K562 (cell line): ENCODE measurements around the gene GPRIN2. TPM values are rescaled to one million over a fixed set of nuclear protein-coding genes. Genes with fewer than 3 reads are reported as not detected.
"Not testable (repeated sequence)": the region's sequence is repeated elsewhere in the genome, so short reads cannot be mapped to it uniquely, and the experiment has no call there.

Source experiments
- ATAC-seq: fragments of 200-7000 bp; cut with Tn5 transposase; 3 replicates; pipeline ENCODE4 v1.9.1; 2020; ENCODE audit warnings: moderate library complexity
- BruUV-seq: library from RNA; stranded (reverse); fragments of 400-500 nt; replicated peaks from 2 replicates; lab custom pipeline; 2021; lab: Mats Ljungman, UMichigan
- CTCF ChIA-PET: fragments of 300-600 bp; formaldehyde crosslinking; extraction: SDS; loops from one replicate; lab custom pipeline; 2021; ENCODE audit warnings: low intra/inter-chr PET ratio; lab: Yijun Ruan, JAX
- POLR2A ChIA-PET: fragments of 300-600, 350-650 bp; sonication (Branson Sonifier 250); formaldehyde crosslinking; extraction: SDS; loops from one replicate; lab custom pipeline; 2021; ENCODE audit warnings: antibody characterized with exemption, inconsistent platforms; lab: Yijun Ruan, JAX
- DNase-seq, 4 experiments: peaks; one replicate each; pipeline versions ENCODE4 v3.0.0 to v3.0.0-alpha.2; 2011 to 2018; ENCODE audit warnings: low spot score in 3 of 4, mixed read lengths in 3 of 4; ENCODE audit errors: extremely low read depth in 1 of 4
- FAIRE-seq: peaks from 2 replicates; lab custom pipeline; 2011; peaks lifted over from hg19 to GRCh38; lab: Jason Lieb, UNC
- H2AFZ ChIP-seq: 2 replicates; pipeline ENCODE4 v1.6.0; 2011; ENCODE audit warnings: low read depth, low read length, control low read depth, inconsistent platforms
- H3K27ac ChIP-seq: fragments of 200-600 bp; 3 replicates; pipeline ENCODE4 v1.8.0; 2011; ENCODE audit warnings: low read depth, mild to moderate bottlenecking, control low read depth, inconsistent platforms, low read length, moderate library complexity, mixed read lengths; ENCODE audit errors: extremely low read depth
- H3K27me3 ChIP-seq, 2 experiments: fragments of 300-600 bp in 1 of 2; 2 replicates in 1 of 2; 3 replicates in 1 of 2; pipeline versions ENCODE4 v1.6.0 to v1.8.0; 2011; ENCODE audit warnings: inconsistent platforms in 2 of 2, low read length in 2 of 2, mild to moderate bottlenecking in 1 of 2, mixed read lengths in 1 of 2, moderate library complexity in 1 of 2; ENCODE audit not compliant: control insufficient read depth in 2 of 2, insufficient read depth in 2 of 2
- H3K36me3 ChIP-seq: fragments of 300-600 bp; 3 replicates; pipeline ENCODE4 v1.8.0; 2011; ENCODE audit warnings: mild to moderate bottlenecking, low read length, inconsistent platforms; ENCODE audit not compliant: control insufficient read depth, insufficient read depth
- H3K4me1 ChIP-seq, 2 experiments: fragments of 200-600 bp in 1 of 2; replicated peaks in 1 of 2; 2 replicates in 1 of 2; 3 replicates in 1 of 2; pipeline versions ENCODE4 v1.5.1 to v1.8.0; 2011; ENCODE audit warnings: inconsistent platforms in 2 of 2, low read length in 2 of 2, mild to moderate bottlenecking in 1 of 2, mixed read lengths in 1 of 2, moderate library complexity in 1 of 2; ENCODE audit not compliant: control insufficient read depth in 2 of 2, insufficient read depth in 2 of 2
- H3K4me2 ChIP-seq: 2 replicates; pipeline ENCODE4 v1.6.1; 2011; ENCODE audit warnings: low read length, control low read depth, inconsistent platforms, mixed read lengths; ENCODE audit not compliant: insufficient read depth
- H3K4me3 ChIP-seq: fragments of 200-600 bp; sonication (generic), shearing (Covaris generic); 2 replicates; pipeline ENCODE4 v1.5.1; 2016; ENCODE audit warnings: control low read depth, inconsistent platforms
- H3K79me2 ChIP-seq: fragments of 200-600 bp; 3 replicates; pipeline ENCODE4 v1.8.0; 2011; ENCODE audit warnings: low read length, inconsistent platforms; ENCODE audit not compliant: control insufficient read depth, insufficient read depth
- H3K9ac ChIP-seq, 2 experiments: 2 replicates each; pipeline versions ENCODE4 v1.6.0 to v1.6.1; 2011; ENCODE audit warnings: low read depth in 2 of 2, low read length in 2 of 2, control low read depth in 1 of 2, inconsistent platforms in 1 of 2, mild to moderate bottlenecking in 1 of 2, mixed read lengths in 1 of 2; ENCODE audit not compliant: insufficient read depth in 1 of 2
- H3K9me1 ChIP-seq: one replicate; pipeline ENCODE4 v1.6.0; 2011; ENCODE audit warnings: inconsistent platforms, mild to moderate bottlenecking, low read length, moderate library complexity; ENCODE audit not compliant: control insufficient read depth, insufficient read depth
- H3K9me3 ChIP-seq: replicated peaks from 2 replicates; pipeline ENCODE4 v1.5.1; 2011; ENCODE audit warnings: low read depth, low read length, inconsistent platforms; ENCODE audit not compliant: control insufficient read depth, insufficient read depth
- H4K20me1 ChIP-seq: replicated peaks from 2 replicates; pipeline ENCODE4 v1.6.1; 2011; ENCODE audit warnings: low read length, inconsistent platforms, mixed read lengths; ENCODE audit not compliant: control insufficient read depth, insufficient read depth
- WGBS: fragments of 100-300 bp; shearing (Covaris generic); methylation state at CpG from one replicate; pipeline ENCODE4 v1.1.6; 2016; ENCODE audit warnings: low coverage, mixed read lengths; ENCODE audit not compliant: insufficient coverage; ENCODE audit errors: missing lambda C conversion rate; 5-methylcytosine and 5-hydroxymethylcytosine counted together
- in situ Hi-C: fragments of 300-500 bp; cut with MboI; formaldehyde crosslinking; loops from 4 replicates; pipeline ENCODE4 v1.15.0; 2018; ENCODE audit warnings: inconsistent platforms, mixed read lengths
- intact Hi-C: fragments of 100-400 bp; cut with micrococcal nuclease; formaldehyde crosslinking; loops from 2 replicates; pipeline ENCODE4 v1.14.2; 2022
- polyA plus RNA-seq, 8 experiments: library from polyadenylated mRNA; depleted of rRNA in 4 of 8; stranded (reverse) in 5 of 8; unstranded in 3 of 8; fragments of >200 nt; fragmentation: Nextera tagmentation in 2 of 8; fragmentation: Illumina TruSeq in 1 of 8; extraction: Ambion mirVana in 2 of 8; extraction: Trizol in 1 of 8; gene quantifications; 2 replicates each; pipeline versions ENCODE4 v1.2.1 to v1.2.3, GENCODE V29; 2011 to 2014; ENCODE audit warnings: inconsistent platforms in 1 of 8, missing spikeins in 1 of 8
- total RNA-seq, 7 experiments: library from RNA; depleted of rRNA in 6 of 7; stranded (reverse); fragments of >200 nt in 6 of 7; fragmentation: Illumina TruSeq in 2 of 7; extraction: Trizol in 2 of 7; gene quantifications; 2 replicates each; pipeline versions ENCODE4 v1.2.1 to v1.2.3, GENCODE V29; 2011 to 2021; ENCODE audit warnings: low replicate concordance in 1 of 7

The GPRIN2 gene
- total and polyA plus RNA-seq, 9 of the 15 experiments (the other 6 are each of a cell fraction or from before 2014, with no cell fraction given), result not detected

DNA sequence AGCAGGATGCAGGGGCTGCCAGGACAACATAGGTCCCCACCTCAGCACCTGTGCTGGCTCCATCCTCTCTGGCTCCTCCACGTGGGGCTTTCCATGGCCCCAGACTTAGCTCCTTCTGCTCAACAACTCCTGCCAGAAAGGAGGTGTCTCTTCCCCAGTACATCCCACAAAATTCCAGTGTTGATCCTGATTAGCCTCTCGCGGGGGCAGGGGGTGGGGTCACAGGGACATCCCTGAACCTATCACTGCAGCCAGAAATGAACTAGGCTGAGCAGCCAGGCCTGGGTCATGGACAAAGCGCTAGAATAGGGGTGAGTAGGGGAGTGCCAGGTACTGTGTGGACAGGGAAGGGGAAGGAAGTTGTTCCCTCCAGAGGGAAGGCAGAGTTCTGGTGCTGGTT, 17.4 kb upstream of the GPRIN2 start:
- H3K36me3 ChIP-seq, H3K27ac ChIP-seq, H3K9ac ChIP-seq, intact Hi-C loops, H3K79me2 ChIP-seq, DNase-seq, H3K9me1 ChIP-seq, H2AFZ ChIP-seq, H4K20me1 ChIP-seq, H3K4me1 ChIP-seq, H3K4me2 ChIP-seq, in situ Hi-C loops, ATAC-seq, H3K4me3 ChIP-seq, FAIRE-seq, POLR2A ChIA-PET, H3K27me3 ChIP-seq, H3K9me3 ChIP-seq, CTCF ChIA-PET, BruUV-seq: not testable (repeated sequence)
- 0% methylated on average over 2 of the region's 4 CpGs for WGBS

GRCh38 chr10:46573314-46573713, 16.9 kb upstream of the GPRIN2 start:
- 0% methylated on average over 2 of the region's 5 CpGs for WGBS
- not testable (repeated sequence) for H3K79me2 ChIP-seq

GRCh38 chr10:46572765-46573164, 16.3 kb upstream of the GPRIN2 start:
- H3K27ac ChIP-seq, H3K9me1 ChIP-seq, DNase-seq, H3K9ac ChIP-seq, H3K79me2 ChIP-seq, BruUV-seq, in situ Hi-C loops, H3K4me1 ChIP-seq, intact Hi-C loops, H2AFZ ChIP-seq, H4K20me1 ChIP-seq, H3K36me3 ChIP-seq, H3K27me3 ChIP-seq, H3K4me3 ChIP-seq, POLR2A ChIA-PET, FAIRE-seq, H3K4me2 ChIP-seq, H3K9me3 ChIP-seq, ATAC-seq, CTCF ChIA-PET: not testable (repeated sequence)
- 0% methylated on average over 3 of the region's 4 CpGs for WGBS

More at GRCh38 chr10:46573314-46573713, 16.9 kb upstream of the GPRIN2 start:
- H3K4me1 ChIP-seq, H2AFZ ChIP-seq, H3K9ac ChIP-seq, in situ Hi-C loops, H3K9me3 ChIP-seq, POLR2A ChIA-PET, intact Hi-C loops, H4K20me1 ChIP-seq, BruUV-seq, H3K4me2 ChIP-seq, H3K27me3 ChIP-seq, H3K9me1 ChIP-seq, DNase-seq, H3K27ac ChIP-seq, H3K4me3 ChIP-seq, ATAC-seq, FAIRE-seq, CTCF ChIA-PET, H3K36me3 ChIP-seq: not testable (repeated sequence)

DNA sequence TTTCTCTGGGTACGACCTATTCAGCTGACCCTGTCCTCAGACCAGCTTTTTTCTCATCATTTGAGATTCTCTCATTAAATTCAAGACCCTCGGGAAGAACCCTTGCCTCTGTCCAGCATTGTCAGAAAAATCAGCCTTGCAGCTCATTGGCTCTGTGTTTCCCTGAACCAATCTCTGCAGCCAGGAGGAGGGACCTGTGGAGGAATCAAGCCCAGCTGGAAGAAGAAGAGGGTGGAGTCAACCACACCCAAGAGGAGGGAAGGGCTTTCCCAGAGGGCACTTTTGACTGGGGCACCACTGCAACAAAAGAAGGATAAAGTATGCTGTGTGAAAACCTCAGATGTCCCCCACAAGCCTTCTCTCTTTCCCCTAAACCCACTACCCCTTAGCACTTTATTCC, 14.2 kb upstream of the GPRIN2 start:
- H3K4me3 ChIP-seq, H3K9me1 ChIP-seq, in situ Hi-C loops, H3K9me3 ChIP-seq, POLR2A ChIA-PET, H4K20me1 ChIP-seq, FAIRE-seq, H3K4me1 ChIP-seq, H3K9ac ChIP-seq, DNase-seq, intact Hi-C loops, H3K4me2 ChIP-seq, H2AFZ ChIP-seq, H3K27me3 ChIP-seq, H3K79me2 ChIP-seq, CTCF ChIA-PET, H3K27ac ChIP-seq, BruUV-seq, H3K36me3 ChIP-seq: not testable (repeated sequence)
- no CpG with 5 or more reads among the region's 2 CpGs for WGBS
- peak; percentile 65; the same call in 1 of the 3 replicates for ATAC-seq
